Thoracic aorta (tissue), 2 donors: ENCODE results near the gene FOXL3. TPM values are rescaled to one million over a fixed set of nuclear protein-coding genes. Genes with fewer than 3 reads are reported as not detected.

Experiments
- ATAC-seq: fragments of 150-250 bp; one replicate; pipeline ENCODE4 v1.8.0; 2017; ENCODE audit warnings: low read depth; ENCODE audit not compliant: insufficient number of reproducible peaks, low FRiP score
- DNase-seq: peaks from one replicate; pipeline ENCODE4 v3.0.0-alpha.2; 2020; ENCODE audit warnings: low spot score
- H3K27ac ChIP-seq, 2 donors: fragments of 200-600 bp; sonication (generic); 1 replicate in 1 of 2; 2 replicates in 1 of 2; pipeline ENCODE4 v1.5.1; 2016; ENCODE audit warnings: mild to moderate bottlenecking in 2 of 2, moderate library complexity in 2 of 2
- H3K27me3 ChIP-seq: fragments of 200-600 bp; sonication (generic); replicated peaks from 2 replicates; pipeline ENCODE4 v1.6.0; 2016; ENCODE audit warnings: mild to moderate bottlenecking; ENCODE audit not compliant: insufficient read depth
- H3K36me3 ChIP-seq: fragments of 200-600 bp; sonication (generic); one replicate; pipeline ENCODE4 v1.5.1; 2016
- H3K4me1 ChIP-seq, 2 donors: fragments of 200-600 bp; sonication (generic); 1 replicate in 1 of 2; 2 replicates in 1 of 2; pipeline versions ENCODE4 v1.5.1 to v1.6.0; 2016; ENCODE audit warnings: low read depth in 2 of 2, mild to moderate bottlenecking in 1 of 2; ENCODE audit not compliant: control insufficient read depth in 1 of 2
- H3K4me3 ChIP-seq: fragments of 200-600 bp; sonication (generic); 2 replicates; pipeline ENCODE4 v1.5.1; 2016; ENCODE audit warnings: mild to moderate bottlenecking
- H3K9me3 ChIP-seq: fragments of 200-600 bp; sonication (generic); 2 replicates; pipeline ENCODE4 v1.5.1; 2016
- total RNA-seq, 2 donors: library from RNA; depleted of rRNA; stranded (reverse); fragments of >200 nt; gene quantifications; one replicate each; pipeline versions ENCODE4 v1.1.0 to v1.2.3, GENCODE V29; 2016
- TF ChIP-seq, protein P1 (sequence below): fragments of 200-600 bp; sonication (generic); IDR thresholded peaks from one replicate; pipeline ENCODE4 v1.5.1; 2019; ENCODE audit warnings: antibody characterized with exemption

Gene FOXL3
- total RNA-seq, 2 donors from 2014 or later = not detected

DNA sequence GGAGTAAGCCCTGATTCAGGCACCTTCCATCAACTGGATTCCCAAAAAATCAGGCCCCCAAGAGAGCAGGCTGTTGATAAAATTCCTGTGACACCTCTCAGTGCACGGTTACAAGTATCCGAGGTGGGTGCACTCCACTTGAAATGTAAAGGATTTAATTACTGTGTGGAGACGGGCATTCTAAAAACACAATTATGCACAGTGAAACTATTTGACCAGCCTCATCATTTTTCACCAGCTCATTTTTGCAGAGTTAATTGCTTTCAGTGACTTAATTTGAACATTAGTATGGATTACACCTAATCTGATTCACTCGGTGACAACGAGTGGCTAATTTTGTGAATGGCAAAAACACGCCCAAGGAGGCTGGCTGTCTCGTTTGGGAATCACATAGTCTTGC lies 2.3 kb downstream of the FOXL3 start:
- Histone ChIP-seq H3K9me3 (no peaks in the 10 kb centered on the region), H3K27ac (no peak overlapping the region), H3K4me1 (no peaks in the 10 kb centered on the region), H3K27me3 (no peaks in the 10 kb centered on the region), H3K36me3 (no peaks in the 10 kb centered on the region), H3K4me3 (no peak overlapping the region)
- ATAC-seq = no peak
- no peak for DNase-seq
- TF ChIP-seq, protein P1, sequence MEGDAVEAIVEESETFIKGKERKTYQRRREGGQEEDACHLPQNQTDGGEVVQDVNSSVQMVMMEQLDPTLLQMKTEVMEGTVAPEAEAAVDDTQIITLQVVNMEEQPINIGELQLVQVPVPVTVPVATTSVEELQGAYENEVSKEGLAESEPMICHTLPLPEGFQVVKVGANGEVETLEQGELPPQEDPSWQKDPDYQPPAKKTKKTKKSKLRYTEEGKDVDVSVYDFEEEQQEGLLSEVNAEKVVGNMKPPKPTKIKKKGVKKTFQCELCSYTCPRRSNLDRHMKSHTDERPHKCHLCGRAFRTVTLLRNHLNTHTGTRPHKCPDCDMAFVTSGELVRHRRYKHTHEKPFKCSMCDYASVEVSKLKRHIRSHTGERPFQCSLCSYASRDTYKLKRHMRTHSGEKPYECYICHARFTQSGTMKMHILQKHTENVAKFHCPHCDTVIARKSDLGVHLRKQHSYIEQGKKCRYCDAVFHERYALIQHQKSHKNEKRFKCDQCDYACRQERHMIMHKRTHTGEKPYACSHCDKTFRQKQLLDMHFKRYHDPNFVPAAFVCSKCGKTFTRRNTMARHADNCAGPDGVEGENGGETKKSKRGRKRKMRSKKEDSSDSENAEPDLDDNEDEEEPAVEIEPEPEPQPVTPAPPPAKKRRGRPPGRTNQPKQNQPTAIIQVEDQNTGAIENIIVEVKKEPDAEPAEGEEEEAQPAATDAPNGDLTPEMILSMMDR = no peak

DNA sequence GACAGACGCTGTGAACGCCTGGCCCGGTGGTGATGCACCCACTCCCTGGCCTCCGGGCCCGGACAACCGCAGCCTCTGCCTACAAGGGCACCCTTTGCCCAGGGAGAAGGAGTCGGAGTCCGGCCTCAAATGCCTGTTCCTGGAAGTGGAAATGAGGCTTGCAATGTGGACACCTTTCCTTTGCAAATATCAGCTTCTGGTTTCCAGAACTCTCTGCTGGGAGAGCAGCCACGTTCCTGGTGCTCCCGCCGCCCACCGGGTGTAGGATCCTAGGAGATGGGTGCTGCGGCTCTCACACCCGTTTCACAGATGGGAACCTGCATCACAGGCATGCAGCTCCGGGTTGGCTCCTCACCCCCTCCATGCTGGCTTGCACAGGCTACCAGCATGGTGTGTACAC lies 2.9 kb downstream of the FOXL3 start:
- Histone ChIP-seq H3K36me3 (no peaks in the 10 kb centered on the region), H3K27me3 (no peaks in the 10 kb centered on the region), H3K27ac (no peak overlapping the region), H3K9me3 (no peaks in the 10 kb centered on the region), H3K4me3 (no peak overlapping the region), H3K4me1 (no peaks in the 10 kb centered on the region)
- no peak for ATAC-seq
- DNase-seq = no peak
- TF ChIP-seq, protein P1 = no peak

DNA sequence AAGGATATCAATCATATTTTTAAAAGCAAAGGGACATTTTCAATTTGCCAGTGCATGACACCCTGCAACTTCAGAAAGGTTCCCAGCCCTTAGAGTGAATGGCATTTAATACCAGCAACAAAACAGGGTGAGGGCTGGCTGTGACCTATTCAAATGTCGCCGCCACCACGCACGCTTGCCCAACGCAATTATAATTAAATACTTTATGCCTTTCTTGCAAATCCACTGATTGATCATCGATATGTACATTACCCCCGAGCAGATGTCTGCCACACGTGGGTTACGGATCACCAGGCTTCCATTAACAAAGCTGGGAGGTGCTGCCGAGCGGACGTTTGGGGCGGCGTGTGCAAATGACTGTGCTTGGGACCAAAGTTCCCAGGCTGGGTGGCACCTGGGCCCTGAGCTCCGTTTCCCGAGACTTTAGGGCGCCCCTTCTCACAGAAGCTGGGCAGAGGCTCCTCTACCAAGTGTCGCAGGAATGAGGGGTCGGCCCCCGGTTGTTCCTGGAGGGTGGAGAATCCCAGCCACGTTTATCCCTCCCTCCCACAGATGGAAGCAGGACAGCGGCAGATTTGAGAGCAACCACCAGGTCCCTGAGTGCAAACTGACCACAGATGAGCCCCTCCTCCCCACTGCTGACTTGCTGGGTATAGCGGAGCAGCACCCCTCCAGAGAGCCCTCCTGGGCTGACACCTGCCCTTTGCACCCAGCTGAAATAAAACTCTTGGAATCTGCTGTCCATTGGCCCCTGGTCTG lies 3.9 kb downstream of the FOXL3 start:
- ATAC-seq (no peak), DNase-seq (no peak)
- Histone ChIP-seq H3K4me1 (no peaks in the 10 kb centered on the region), H3K27me3 (no peaks in the 10 kb centered on the region), H3K4me3 (no peak overlapping the region), H3K36me3 (no peaks in the 10 kb centered on the region), H3K9me3 (no peaks in the 10 kb centered on the region), H3K27ac (no peak overlapping the region)
- TF ChIP-seq, protein P1 = no peak

DNA sequence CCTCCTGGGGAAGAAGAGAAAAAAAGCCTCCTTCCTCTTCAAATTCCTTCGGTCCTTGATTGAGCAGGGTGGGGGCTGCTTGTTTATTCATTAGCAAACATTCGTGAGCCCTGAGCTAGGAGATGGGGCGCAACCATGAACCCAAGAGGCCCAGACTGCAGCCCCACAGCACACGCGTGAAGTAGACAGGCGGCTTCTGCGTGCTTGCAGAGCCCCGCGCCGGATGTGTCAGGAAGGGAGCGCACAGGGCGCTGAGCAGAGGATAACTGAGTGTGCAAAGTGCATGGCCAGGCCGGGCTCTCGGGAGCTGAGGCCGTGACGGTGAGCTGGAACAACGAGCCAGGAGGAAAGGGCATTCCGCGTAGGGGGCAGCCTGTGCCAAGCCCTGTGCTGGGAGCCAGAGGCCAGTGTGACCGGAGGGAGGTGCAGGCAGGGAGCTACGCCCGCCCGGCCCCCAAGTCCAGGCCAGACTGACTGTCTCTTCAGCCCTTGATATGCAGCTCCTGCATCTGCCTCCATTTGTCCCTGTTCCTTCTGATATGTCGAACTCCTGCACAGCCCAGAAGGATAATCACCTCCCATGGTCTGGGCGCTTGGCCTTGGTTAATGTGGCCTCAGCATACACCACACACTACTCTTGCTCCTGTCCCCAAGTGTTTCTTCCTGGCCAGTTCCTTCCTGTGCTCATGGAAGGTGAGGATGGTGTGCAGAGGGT lies 4.6 kb downstream of the FOXL3 start:
- Histone ChIP-seq H3K36me3 (no peaks in the 10 kb centered on the region), H3K4me1 (no peaks in the 10 kb centered on the region), H3K4me3 (no peak overlapping the region), H3K27me3 (no peaks in the 10 kb centered on the region), H3K27ac (no peak overlapping the region), H3K9me3 (no peaks in the 10 kb centered on the region)
- TF ChIP-seq, protein P1 = no peak
- ATAC-seq (no peak), DNase-seq (no peak)
